Loucy (cell line): ENCODE measurements around the gene CCDC9B.

Source experiments
- H2AFZ ChIP-seq: fragments of 200-600 bp; sonication (generic); 2 replicates; pipeline ENCODE4 v1.6.0; 2016; ENCODE audit warnings: antibody characterized with exemption, mild to moderate bottlenecking, low read length, moderate library complexity
- H3F3A ChIP-seq: fragments of 200-600 bp; 2 replicates; pipeline ENCODE4 v1.6.0; 2016; ENCODE audit warnings: antibody characterized with exemption, low read depth, mild to moderate bottlenecking
- H3K27me3 ChIP-seq: fragments of 200-600 bp; sonication (generic); 2 replicates; pipeline ENCODE4 v1.6.1; 2014; ENCODE audit warnings: low read length, mild to moderate bottlenecking; ENCODE audit not compliant: insufficient read depth, poor library complexity, severe bottlenecking
- H3K36me3 ChIP-seq: fragments of 200-600 bp; sonication (generic); 2 replicates; pipeline ENCODE4 v1.6.1; 2016; ENCODE audit warnings: low read length; ENCODE audit not compliant: insufficient read depth
- H3K4me1 ChIP-seq: fragments of 200-600 bp; sonication (generic); 2 replicates; pipeline ENCODE4 v1.5.1; 2014; ENCODE audit warnings: low read length, mild to moderate bottlenecking; ENCODE audit not compliant: insufficient read depth, poor library complexity, severe bottlenecking
- H3K4me2 ChIP-seq: fragments of 200-600 bp; sonication (generic); 2 replicates; pipeline ENCODE4 v1.6.0; 2014; ENCODE audit warnings: antibody characterized with exemption, low read length, low read depth, mild to moderate bottlenecking; ENCODE audit not compliant: poor library complexity, severe bottlenecking
- H3K4me3 ChIP-seq: fragments of 200-600 bp; sonication (generic); 2 replicates; pipeline ENCODE4 v1.5.1; 2014; ENCODE audit warnings: low read length, mild to moderate bottlenecking, mixed read lengths; ENCODE audit not compliant: poor library complexity, severe bottlenecking
- H3K79me2 ChIP-seq: fragments of 200-600 bp; sonication (generic); 2 replicates; pipeline ENCODE4 v1.6.1; 2014; ENCODE audit warnings: low read length; ENCODE audit not compliant: insufficient read depth
- H3K9ac ChIP-seq: fragments of 200-600 bp; sonication (generic); 2 replicates; pipeline ENCODE4 v1.6.0; 2014; ENCODE audit warnings: mild to moderate bottlenecking, low read depth, low read length, moderate library complexity; ENCODE audit not compliant: poor library complexity, severe bottlenecking
- H3K9me2 ChIP-seq: fragments of 200-600 bp; sonication (generic); replicated peaks from 2 replicates; pipeline ENCODE4 v1.6.1; 2016; ENCODE audit warnings: low read depth, low read length, mixed read lengths
- H3K9me3 ChIP-seq: fragments of 200-600 bp; sonication (generic); 2 replicates; pipeline ENCODE4 v1.6.1; 2014; ENCODE audit warnings: mild to moderate bottlenecking, antibody characterized with exemption, low read length, low read depth; ENCODE audit not compliant: insufficient read depth
- H4K20me1 ChIP-seq: fragments of 200-600 bp; sonication (generic); 2 replicates; pipeline ENCODE4 v1.6.0; 2014; ENCODE audit warnings: antibody characterized with exemption, low read length, mild to moderate bottlenecking; ENCODE audit not compliant: insufficient read depth, poor library complexity, severe bottlenecking
- EZH2phosphoT487 ChIP-seq: fragments of 200-600 bp; IDR thresholded peaks from 2 replicates; pipeline ENCODE4 v1.6.1; 2018; ENCODE audit warnings: antibody characterized with exemption, mild to moderate bottlenecking, moderate library complexity, borderline replicate concordance
- TF ChIP-seq, protein P1 (sequence below): fragments of 200-600 bp; sonication (generic); conservative IDR thresholded peaks from 2 replicates; pipeline ENCODE4 v1.5.1; 2014; ENCODE audit warnings: mild to moderate bottlenecking, antibody characterized with exemption, low read length

The CCDC9B gene

GRCh38 chr15:40310001-40310959 is 30.5 kb downstream of the CCDC9B start:
- no peaks in the 10 kb centered on the region for H4K20me1 ChIP-seq
- H2AFZ ChIP-seq = no peak overlapping the region
- H3K9ac ChIP-seq = peak overlapping the region; percentile 98
- H3K9me3 ChIP-seq = no peaks in the 10 kb centered on the region
- peaks cover 61% of the 10 kb centered on the region for H3K4me1 ChIP-seq
- no peaks in the 10 kb centered on the region for H3K36me3 ChIP-seq
- H3K4me3 ChIP-seq = no peak overlapping the region
- peaks cover 26% of the 10 kb centered on the region for H3K79me2 ChIP-seq
- no peaks in the 10 kb centered on the region for H3F3A ChIP-seq
- H3K4me2 ChIP-seq = peak overlapping the region; percentile 97
- H3K9me2 ChIP-seq = no peaks in the 10 kb centered on the region
- no peaks in the 10 kb centered on the region for H3K27me3 ChIP-seq
- TF ChIP-seq EZH2phosphoT487 = no peak
- TF ChIP-seq, protein P1, sequence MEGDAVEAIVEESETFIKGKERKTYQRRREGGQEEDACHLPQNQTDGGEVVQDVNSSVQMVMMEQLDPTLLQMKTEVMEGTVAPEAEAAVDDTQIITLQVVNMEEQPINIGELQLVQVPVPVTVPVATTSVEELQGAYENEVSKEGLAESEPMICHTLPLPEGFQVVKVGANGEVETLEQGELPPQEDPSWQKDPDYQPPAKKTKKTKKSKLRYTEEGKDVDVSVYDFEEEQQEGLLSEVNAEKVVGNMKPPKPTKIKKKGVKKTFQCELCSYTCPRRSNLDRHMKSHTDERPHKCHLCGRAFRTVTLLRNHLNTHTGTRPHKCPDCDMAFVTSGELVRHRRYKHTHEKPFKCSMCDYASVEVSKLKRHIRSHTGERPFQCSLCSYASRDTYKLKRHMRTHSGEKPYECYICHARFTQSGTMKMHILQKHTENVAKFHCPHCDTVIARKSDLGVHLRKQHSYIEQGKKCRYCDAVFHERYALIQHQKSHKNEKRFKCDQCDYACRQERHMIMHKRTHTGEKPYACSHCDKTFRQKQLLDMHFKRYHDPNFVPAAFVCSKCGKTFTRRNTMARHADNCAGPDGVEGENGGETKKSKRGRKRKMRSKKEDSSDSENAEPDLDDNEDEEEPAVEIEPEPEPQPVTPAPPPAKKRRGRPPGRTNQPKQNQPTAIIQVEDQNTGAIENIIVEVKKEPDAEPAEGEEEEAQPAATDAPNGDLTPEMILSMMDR = peak; percentile 94

- no peaks in the 10 kb centered on the region for H3K36me3 ChIP-seq
- H3K4me2 ChIP-seq = peak overlapping the region; percentile 97
- H3K4me1 ChIP-seq = peaks cover 59% of the 10 kb centered on the region
- H3K9ac ChIP-seq = peak overlapping the region; percentile 98
- no peak overlapping the region for H2AFZ ChIP-seq
- H3K9me2 ChIP-seq = no peaks in the 10 kb centered on the region
- no peaks in the 10 kb centered on the region for H3K27me3 ChIP-seq
- H4K20me1 ChIP-seq = peaks cover 2% of the 10 kb centered on the region
- H3F3A ChIP-seq = no peaks in the 10 kb centered on the region
- peak overlapping the region; percentile 96 for H3K4me3 ChIP-seq
- no peaks in the 10 kb centered on the region for H3K9me3 ChIP-seq
- peaks cover 35% of the 10 kb centered on the region for H3K79me2 ChIP-seq
- TF ChIP-seq EZH2phosphoT487 = no peak
- TF ChIP-seq, protein P1 = no peak
Measured at GRCh38 chr15:40309344-40309862, 31.3 kb downstream of the CCDC9B start.

- peaks cover 57% of the 10 kb centered on the region for H3K4me1 ChIP-seq
- peak within 1 kb of the TSS; percentile 96 for H3K4me3 ChIP-seq
Measured at GRCh38 chr15:40307421-40308211, 33.1 kb downstream of the CCDC9B start, which contains the start of gene PLCB2. Gene PLCB2 (minus strand): TSS chr15:40307935. CDS start chr15:40307672, 263 bp downstream.

More at GRCh38 chr15:40307421-40308211, 33.1 kb downstream of the CCDC9B start, which contains the start of gene PLCB2:
- TF ChIP-seq, protein P1 = peak; percentile 53
- TF ChIP-seq EZH2phosphoT487 = no peak
- H3K79me2 ChIP-seq = peaks cover 52% of the 10 kb centered on the region
- H3K4me2 ChIP-seq = peak within 1 kb of the TSS; percentile 97
- H2AFZ ChIP-seq = peak within 1 kb of the TSS; percentile 45
- no peaks in the 10 kb centered on the region for H3K9me2 ChIP-seq
- peaks cover 2% of the 10 kb centered on the region; the same call in 1 of the 2 replicates for H3K36me3 ChIP-seq
- H3F3A ChIP-seq = no peaks in the 10 kb centered on the region
- peak within 1 kb of the TSS; percentile 98 for H3K9ac ChIP-seq
- peaks cover 11% of the 10 kb centered on the region for H4K20me1 ChIP-seq
- no peaks in the 10 kb centered on the region for H3K27me3 ChIP-seq
- no peaks in the 10 kb centered on the region for H3K9me3 ChIP-seq
